ENCODE measurements around the gene BMERB1.
"Not testable (repeated sequence)": the region's sequence is repeated elsewhere in the genome, so short reads cannot be mapped to it uniquely, and the experiment has no call there.

- TF ChIP-seq POLR2AphosphoS5 (IDR thresholded peaks at IDR 0.05; ENCODE audit: low read depth, low read length); CTCF (IDR thresholded peaks at IDR 0.05); REST (IDR thresholded peaks at IDR 0.05; ENCODE audit: insufficient read depth in 1 of 2, low read depth in 2 of 2, low read length in 1 of 2); SIN3A (IDR thresholded peaks at IDR 0.05; ENCODE audit: borderline replicate concordance, insufficient read depth, low read depth, low read length): not testable (repeated sequence)
These were observed 7.8 kb downstream of the BMERB1 start for GRCh38 chr16:15442140-15442539.
